Epithelial cell of umbilical artery (primary cell): Measurements from ENCODE around the gene TCP1. TPM values are rescaled to one million over a fixed set of nuclear protein-coding genes. Genes with fewer than 3 reads are reported as not detected.

Source experiments
- total RNA-seq: library from RNA; depleted of rRNA; stranded (reverse); fragments of >200 nt; gene quantifications from 2 replicates; pipeline ENCODE4 v1.2.3, GENCODE V29; 2014

The TCP1 gene
- 353 and 426 TPM in 2 replicates for total RNA-seq

DNA sequence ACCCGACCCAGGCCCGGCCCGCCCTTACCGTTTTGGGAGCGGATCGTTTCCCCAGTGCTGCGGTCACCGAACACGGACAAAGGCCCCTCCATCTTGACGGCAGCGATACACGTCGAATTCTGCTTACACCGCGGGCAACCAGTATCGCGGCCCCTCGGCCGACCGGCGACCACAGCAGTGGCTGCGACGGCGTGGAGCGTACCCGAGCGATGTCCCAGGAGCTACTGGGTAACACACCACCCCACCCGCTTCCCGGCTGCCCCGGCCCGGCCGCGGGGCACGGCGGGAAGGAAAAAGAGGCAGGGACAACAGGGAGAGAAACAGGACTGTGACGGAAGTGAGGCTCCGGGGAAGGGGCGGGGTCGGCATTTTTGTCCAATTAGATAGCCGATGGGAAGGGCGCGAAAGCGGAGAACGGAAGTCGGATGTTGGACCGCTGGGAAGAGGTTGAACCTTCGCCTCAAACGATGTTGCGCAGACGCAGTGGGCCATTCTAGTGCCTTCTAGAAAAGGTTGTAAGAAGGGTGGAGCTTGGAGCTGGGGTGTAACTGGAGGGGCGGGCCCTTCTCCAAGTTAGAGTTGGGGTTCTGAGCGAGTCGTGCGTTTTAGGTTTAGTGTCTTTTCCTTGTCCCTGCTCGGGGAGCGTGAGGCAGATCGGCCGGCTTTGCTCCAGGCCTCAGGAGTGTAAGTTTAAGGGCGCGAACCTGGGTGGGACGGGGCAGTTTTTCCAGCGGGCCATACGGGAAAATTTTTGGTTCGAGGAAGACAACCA, at the start of gene TCP1:
Gene TCP1, minus strand, starts transcription at position 226 of the 772 bp plus-strand sequence. Its CDS starts 134 bp downstream, at position 92.

DNA sequence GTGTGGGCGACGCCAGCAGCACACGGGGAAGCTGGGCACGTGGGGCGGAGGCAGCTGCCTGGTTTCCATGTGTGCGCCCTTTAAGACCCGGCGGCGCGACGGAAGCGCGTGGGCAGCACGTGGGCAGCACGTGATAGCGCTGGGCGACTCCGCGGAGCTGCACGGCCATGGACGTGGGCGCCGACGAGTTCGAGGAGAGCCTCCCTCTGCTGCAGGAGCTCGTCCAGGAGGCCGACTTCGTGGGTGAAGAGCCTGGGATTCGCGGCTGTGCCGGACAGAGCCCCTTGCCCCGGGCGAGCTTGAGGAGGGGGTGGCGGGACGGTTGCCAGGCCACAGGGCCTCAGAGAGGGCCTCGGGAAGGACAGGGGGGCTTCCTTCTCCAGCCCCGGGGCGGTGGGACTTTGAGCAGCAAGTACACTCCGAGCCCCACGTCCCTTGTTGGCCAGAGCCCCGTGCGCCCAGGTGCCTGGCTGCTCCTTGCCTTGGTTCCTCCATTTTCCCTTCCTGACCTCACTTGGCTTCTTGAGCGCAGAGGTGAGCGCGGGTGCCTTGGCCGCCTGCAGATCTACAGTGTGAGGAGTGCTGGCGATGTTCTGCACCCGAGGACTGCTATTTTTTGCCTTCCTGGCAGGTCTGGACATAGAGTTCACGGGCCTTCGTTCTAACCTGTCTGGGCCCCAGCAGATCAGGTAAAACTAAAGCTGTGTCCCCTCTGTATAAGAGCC, 10.9 kb upstream of the TCP1 start, which contains the start of gene PNLDC1:
Gene PNLDC1, plus strand, starts transcription at position 136 of the 725 bp plus-strand sequence. Its CDS starts 32 bp downstream, at position 168.

GRCh38 chr6:159790149-159790955, 950 bp upstream of the TCP1 start, which contains the start of gene MRPL18:
TSS of gene MRPL18 (plus strand) at chr6:159790467. CDS start at chr6:159790588, 121 bp downstream.

GRCh38 chr6:159761873-159762680, 27.3 kb downstream of the TCP1 start, which contains the start of gene ACAT2:
TSS of gene ACAT2 (plus strand) at chr6:159762045. CDS start at chr6:159762088, 43 bp downstream.

Other genes starting within 250 kb of the TCP1 start
- 42.9 and 248 TPM in 2 replicates for gene SOD2, start 96.4 kb downstream of the TCP1 start, total RNA-seq
- gene WTAP, start 62.1 kb downstream of the TCP1 start, total RNA-seq: 80.6 and 129 TPM in 2 replicates
- 95.2 and 112 TPM in 2 replicates for gene ACAT2, start 27.6 kb downstream of the TCP1 start, total RNA-seq
- 93.3 and 133 TPM in 2 replicates for gene MRPL18, start 865 bp upstream of the TCP1 start, total RNA-seq
- gene PNLDC1, start 10.7 kb upstream of the TCP1 start, total RNA-seq: 0.30 and 0.32 TPM in 2 replicates
- gene MAS1, start 101.4 kb upstream of the TCP1 start, total RNA-seq: not detected in 2 replicates
- gene IGF2R, start 179.5 kb upstream of the TCP1 start, total RNA-seq: 39.0 and 41.5 TPM in 2 replicates